ENCODE data around the gene TBC1D14.

GRCh38 chr4:7004331-7004730, 94.7 kb downstream of the TBC1D14 start:
- TF ChIP-seq POLR2A (IDR thresholded peaks at IDR 0.05; ENCODE audit: low read depth, low read length) (no peak), SPI1 (IDR thresholded peaks at IDR 0.05; ENCODE audit: low read depth, low read length) (no peak)

Data from GM12891 (cell line).